ENCODE data around the gene FTCD. TPM values are rescaled to one million over a fixed set of nuclear protein-coding genes. Genes with fewer than 3 reads are reported as not detected.

The FTCD gene
- total RNA-seq, 2 experiments from 2014 or later = 0.06 to 1.1 TPM

DNA sequence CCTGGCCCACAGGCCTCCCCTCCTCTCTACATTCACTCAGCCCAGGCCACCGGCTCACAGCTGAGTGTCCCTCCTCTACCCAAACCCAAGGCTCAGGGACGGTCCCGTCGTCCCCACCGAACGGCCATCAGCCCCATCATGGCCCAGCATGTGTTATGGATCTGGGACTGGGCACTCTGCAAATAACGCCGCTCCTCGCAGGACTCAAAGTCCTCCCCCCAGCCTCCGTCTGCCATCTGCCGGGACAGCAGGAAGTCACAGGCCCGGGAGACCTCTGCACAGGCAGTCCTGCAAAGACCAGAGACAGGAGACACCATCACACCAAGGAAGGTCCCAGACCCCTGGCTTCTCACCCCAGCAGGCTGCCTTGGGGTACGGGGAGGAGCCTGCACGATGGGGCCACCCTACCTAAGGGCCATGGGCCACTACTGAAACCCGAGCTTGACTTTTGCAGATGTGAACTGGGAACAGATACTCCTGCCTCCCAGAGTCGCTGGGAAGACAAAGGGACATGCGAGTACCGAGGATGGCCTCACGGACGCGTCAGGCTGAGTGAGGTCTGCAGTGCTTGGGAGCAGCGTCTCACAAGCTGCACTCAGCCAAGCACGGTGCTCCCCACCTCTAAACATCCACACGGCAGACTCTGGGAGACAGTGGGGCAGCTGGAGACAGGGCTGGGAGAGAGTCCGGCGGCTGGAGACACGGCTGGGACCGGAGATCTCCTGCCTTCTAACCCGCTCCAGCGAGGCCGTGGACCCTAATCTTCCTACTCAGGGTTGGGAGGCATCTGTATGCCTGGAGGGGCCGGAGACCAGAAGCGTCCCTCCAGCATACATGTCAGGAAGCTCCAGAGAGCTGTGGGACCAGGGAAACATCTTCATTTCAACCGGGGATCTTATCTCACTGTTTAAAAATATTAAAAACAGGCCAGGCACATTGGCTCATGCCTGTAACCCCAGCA is 39.3 kb upstream of the FTCD start:
- BruUV-seq (replicated peaks) = no TSS peak
- H3K36me3 ChIP-seq (ENCODE audit: insufficient read depth, low read length) = peaks cover 64% of the 10 kb centered on the region
- no peak overlapping the region for H3K4me2 ChIP-seq (ENCODE audit: low read length)
- H2AFZ ChIP-seq (ENCODE audit: low read length) = no peak overlapping the region
- intact Hi-C loops (cut with micrococcal nuclease; ENCODE audit: unreplicated experiment) = no loop called here
- no peaks in the 10 kb centered on the region for H3K9me3 ChIP-seq (ENCODE audit: low read length)
- ChIA-PET CTCF (ENCODE audit: unreplicated experiment) (no interaction called here), POLR2A (no interaction called here)
- H3K9me2 ChIP-seq (ENCODE audit: insufficient read depth, low read length) = no peaks in the 10 kb centered on the region
- no peaks in the 10 kb centered on the region for H3K4me1 ChIP-seq (ENCODE audit: insufficient read depth, low read length, poor library complexity, severe bottlenecking)
- TF ChIP-seq CTCF (conservative IDR thresholded peaks at IDR 0.05; ENCODE audit: low read length) = no peak
- no peak for TF ChIP-seq EZH2phosphoT487 (IDR thresholded peaks at IDR 0.05; ENCODE audit: borderline replicate concordance, low read depth, low read length)
- H3K4me3 ChIP-seq (ENCODE audit: low read depth, low read length, poor library complexity, severe bottlenecking) = no peak overlapping the region
- no peak for DNase-seq (ENCODE audit: low spot score)
- no peak overlapping the region for H3K27ac ChIP-seq (ENCODE audit: low read depth, low read length, poor library complexity, severe bottlenecking)
- no peaks in the 10 kb centered on the region for H3K79me2 ChIP-seq (ENCODE audit: insufficient read depth, low read depth, low read length)
- no peaks in the 10 kb centered on the region for H4K20me1 ChIP-seq (ENCODE audit: insufficient read depth, low read length)

DNA sequence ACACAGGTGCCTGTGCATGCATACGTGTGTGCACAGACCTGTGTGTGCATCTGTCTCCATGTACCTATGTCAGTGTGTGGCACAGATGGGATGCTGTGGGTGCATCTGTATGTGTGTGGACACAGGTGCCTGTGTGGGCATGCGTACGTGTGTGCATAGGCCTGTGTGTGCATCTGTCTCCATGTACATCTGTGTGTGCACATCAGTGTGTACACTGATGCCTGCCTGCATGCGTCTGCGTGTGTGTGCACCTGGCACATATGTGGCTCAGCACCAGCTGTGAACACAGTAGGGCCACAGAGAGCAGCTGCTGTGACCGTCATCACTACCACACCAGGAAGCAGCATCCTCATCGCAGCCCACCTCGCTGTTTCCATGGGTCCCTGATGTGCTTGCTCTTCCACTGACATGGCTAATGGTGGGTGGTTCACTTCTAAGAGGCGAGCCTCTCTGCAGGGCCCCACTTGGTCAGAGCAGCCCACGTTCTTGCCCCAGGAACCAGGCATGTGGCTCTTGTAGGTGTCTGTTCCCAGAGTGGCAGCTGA is 38.5 kb upstream of the FTCD start:
- CTCF ChIA-PET (ENCODE audit: unreplicated experiment) = no interaction called here
- H2AFZ ChIP-seq (ENCODE audit: low read length) = no peak overlapping the region
- no peaks in the 10 kb centered on the region for H3K9me3 ChIP-seq (ENCODE audit: low read length)
- H4K20me1 ChIP-seq (ENCODE audit: insufficient read depth, low read length) = no peaks in the 10 kb centered on the region
- peaks cover 57% of the 10 kb centered on the region for H3K36me3 ChIP-seq (ENCODE audit: insufficient read depth, low read length)
- no TSS peak for BruUV-seq (replicated peaks)
- TF ChIP-seq CTCF (conservative IDR thresholded peaks at IDR 0.05; ENCODE audit: low read length) (no peak), EZH2phosphoT487 (IDR thresholded peaks at IDR 0.05; ENCODE audit: borderline replicate concordance, low read depth, low read length) (no peak)
- H3K9me2 ChIP-seq (ENCODE audit: insufficient read depth, low read length) = no peaks in the 10 kb centered on the region
- DNase-seq (ENCODE audit: low spot score) = no peak
- intact Hi-C loops (cut with micrococcal nuclease; ENCODE audit: unreplicated experiment) = no loop called here
- H3K4me1 ChIP-seq (ENCODE audit: insufficient read depth, low read length, poor library complexity, severe bottlenecking) = no peaks in the 10 kb centered on the region
- no peak overlapping the region for H3K4me3 ChIP-seq (ENCODE audit: low read depth, low read length, poor library complexity, severe bottlenecking)
- no peaks in the 10 kb centered on the region for H3K79me2 ChIP-seq (ENCODE audit: insufficient read depth, low read depth, low read length)
- POLR2A ChIA-PET = no interaction called here
- no peak overlapping the region for H3K4me2 ChIP-seq (ENCODE audit: low read length)
- H3K27ac ChIP-seq (ENCODE audit: low read depth, low read length, poor library complexity, severe bottlenecking) = no peak overlapping the region
